ENCODE measurements around the gene AGTR1. TPM values are rescaled to one million over a fixed set of nuclear protein-coding genes. Genes with fewer than 3 reads are reported as not detected.

Gene AGTR1
- total RNA-seq, 1 experiment from 2014 or later = not detected

DNA sequence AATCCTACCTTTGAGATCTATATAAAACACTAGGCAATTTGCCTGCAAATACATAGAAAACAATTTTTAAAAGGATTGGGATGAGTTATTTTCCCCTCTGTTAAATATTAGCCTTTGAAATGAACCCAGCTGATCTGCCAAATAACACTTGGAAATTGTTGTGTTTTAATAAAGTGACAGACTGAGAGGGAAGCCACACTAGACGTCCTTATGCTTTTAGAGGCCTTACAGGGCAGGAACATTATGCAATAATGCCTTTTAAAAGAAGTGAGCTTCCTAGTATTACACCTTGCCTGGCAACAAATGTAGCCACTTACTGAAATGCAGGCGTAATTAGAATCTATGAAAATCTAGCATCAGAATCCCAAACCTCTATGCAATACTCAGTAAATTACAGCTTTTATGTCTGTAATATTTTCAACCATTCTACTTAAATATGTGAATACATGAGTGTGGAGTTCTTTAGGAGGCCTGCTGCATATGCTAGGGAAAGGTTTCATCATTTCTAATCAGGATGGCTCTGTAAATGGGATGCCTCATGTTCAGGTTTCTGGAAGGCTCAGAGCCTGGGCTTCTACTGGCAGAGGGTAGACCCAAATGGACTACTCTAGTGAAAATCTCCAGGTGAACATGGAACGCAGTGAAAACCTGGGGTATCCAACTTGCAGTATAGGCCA is 20.3 kb downstream of the AGTR1 start:
- H3K23me2 ChIP-seq (ENCODE audit: insufficient read length, low read depth, low read length, poor library complexity, severe bottlenecking) = no peaks in the 10 kb centered on the region
- H2AFZ ChIP-seq (ENCODE audit: low read length) = no peak overlapping the region
- TF ChIP-seq CTCF (conservative IDR thresholded peaks at IDR 0.05) = no peak
- no peak overlapping the region for H3K4me3 Mint-ChIP-seq
- H3K27me3 ChIP-seq (ENCODE audit: insufficient read depth, low read length) = no peaks in the 10 kb centered on the region
- no peaks in the 10 kb centered on the region for H3K9me3 Mint-ChIP-seq
- no peak overlapping the region for H3K4me2 ChIP-seq (ENCODE audit: insufficient read depth, insufficient read length, low read length)
- H3K27me3 Mint-ChIP-seq (ENCODE audit: low read depth) = no peaks in the 10 kb centered on the region
- no peak for DNase-seq
- no CpG with 5 or more reads among the region's 3 CpGs for whole genome bisulfite sequencing (ENCODE audit: extremely low coverage, insufficient read length, low lambda C conversion rate)
- no peak overlapping the region for H2BK20ac ChIP-seq (ENCODE audit: low read depth, low read length, poor library complexity, severe bottlenecking)
- H4K20me1 ChIP-seq (ENCODE audit: control insufficient read depth, insufficient read depth, insufficient read length) = no peaks in the 10 kb centered on the region
- no peak overlapping the region for H2BK5ac ChIP-seq (ENCODE audit: insufficient read length, low read length)
- H3T11ph ChIP-seq (ENCODE audit: low read length) = no peak overlapping the region
- H3K4me1 ChIP-seq (ENCODE audit: insufficient read depth, low read length) = no peaks in the 10 kb centered on the region
- H3K4ac ChIP-seq (ENCODE audit: low read depth, low read length) = no peak overlapping the region
- H2BK12ac ChIP-seq (ENCODE audit: insufficient read length, low read depth, low read length) = no peak overlapping the region
- H2AK5ac ChIP-seq (ENCODE audit: insufficient read length, low read length) = no peak overlapping the region
- no peaks in the 10 kb centered on the region for H3K9me3 ChIP-seq (ENCODE audit: control insufficient read depth, low read depth, low read length)
- H3K27ac ChIP-seq (ENCODE audit: insufficient read length, low read depth, low read length) = no peak overlapping the region
- no peaks in the 10 kb centered on the region for H3K36me3 Mint-ChIP-seq (ENCODE audit: insufficient read depth in 1 of 3, low read depth in 3 of 3)
- H4K8ac ChIP-seq (replicated peaks; ENCODE audit: insufficient read length, low read depth, low read length) = no peak overlapping the region
- H3K56ac ChIP-seq (ENCODE audit: insufficient read length, low read depth, low read length) = no peak overlapping the region
- H3K14ac ChIP-seq (ENCODE audit: insufficient read depth, low read length) = no peak overlapping the region
- no peaks in the 10 kb centered on the region for H3K79me1 ChIP-seq (ENCODE audit: insufficient read depth, low read depth, low read length, poor library complexity, severe bottlenecking)
- H3K27ac Mint-ChIP-seq = no peak overlapping the region
- no peak overlapping the region for H3K9ac ChIP-seq (ENCODE audit: extremely low read depth, insufficient read length, low read length)
- no peak overlapping the region for H4K91ac ChIP-seq (ENCODE audit: insufficient read length, low read depth, low read length)
- no peak overlapping the region for H2BK15ac ChIP-seq (ENCODE audit: low read depth, low read length)
- no peak overlapping the region for H3K23ac ChIP-seq (ENCODE audit: insufficient read length, low read depth, low read length)
- no peak overlapping the region for H4K5ac ChIP-seq (ENCODE audit: insufficient read length, low read depth, low read length)
- H3K79me2 ChIP-seq (ENCODE audit: insufficient read depth, low read length) = no peaks in the 10 kb centered on the region
- no peak overlapping the region for H2BK120ac ChIP-seq (ENCODE audit: low read depth, low read length, poor library complexity, severe bottlenecking)
- peaks cover 15% of the 10 kb centered on the region in 2 experiments for H3K4me1 Mint-ChIP-seq
- no peak overlapping the region for H3K18ac ChIP-seq (ENCODE audit: insufficient read length, low read depth, low read length)

All from H9 (cell line).